GM18909 (cell line): Measurements from ENCODE around the gene MME.

Experiments used
- ATAC-seq: cut with Tn5 transposase; IDR thresholded peaks from one replicate; pipeline ENCODE4 v1.9.1; 2021; ENCODE audit warnings: mild to moderate bottlenecking; ENCODE audit not compliant: unreplicated experiment, poor library complexity

MME gene

GRCh38 chr3:155079746-155080487 lies at the start of gene MME:
Gene MME, plus strand, starts transcription at chr3:155080319. Its CDS starts 3,849 bp downstream, at chr3:155084168.
- no peak for ATAC-seq

GRCh38 chr3:155031186-155031585 lies 48.9 kb upstream of the MME start:
- no peak for ATAC-seq

DNA sequence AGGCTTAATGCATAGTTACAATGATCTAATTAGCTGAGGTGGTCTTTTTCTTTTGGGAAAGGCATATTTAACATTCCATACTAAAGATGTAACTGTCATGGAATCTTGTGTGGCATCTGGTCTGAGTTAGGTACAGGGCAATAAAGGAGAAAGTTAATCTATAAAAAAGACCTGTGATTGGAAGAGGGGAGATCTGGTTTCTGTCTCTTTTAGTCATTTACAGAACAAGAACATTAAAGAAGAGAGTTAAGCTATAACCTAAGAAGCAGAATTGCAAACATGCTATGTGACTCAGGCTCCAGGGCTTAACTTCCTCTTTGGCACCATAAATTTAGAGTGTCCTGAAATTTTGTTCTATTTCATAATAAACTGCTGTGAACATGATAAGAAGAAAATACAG lies 47.2 kb upstream of the MME start:
- no peak for ATAC-seq

- ATAC-seq = no peak
Observed at GRCh38 chr3:155034786-155035185, 45.3 kb upstream of the MME start.

DNA sequence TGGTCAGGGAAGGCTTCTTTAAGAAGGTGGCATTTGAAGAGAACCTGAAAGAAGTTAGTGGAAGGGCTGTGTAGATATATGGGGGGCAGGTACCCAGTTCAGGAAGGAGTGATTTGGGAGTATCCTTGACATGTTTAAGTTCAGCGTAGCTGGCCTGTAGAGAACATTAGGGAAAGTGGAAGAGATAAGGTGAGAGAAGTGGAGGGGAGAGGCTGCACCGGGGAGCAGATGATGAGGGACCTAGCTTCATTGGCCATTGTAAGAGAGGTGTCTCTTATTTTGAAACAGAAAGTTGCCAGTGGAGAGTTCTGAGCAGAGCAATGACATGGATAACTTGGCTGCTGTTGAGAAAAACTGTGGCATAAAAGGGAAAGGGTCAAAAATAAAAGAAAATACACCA lies 44.6 kb upstream of the MME start:
- no peak for ATAC-seq

GRCh38 chr3:155037508-155038202 lies 42.5 kb upstream of the MME start:
- ATAC-seq = no peak

GRCh38 chr3:155038203-155038554 lies 41.9 kb upstream of the MME start:
- ATAC-seq = no peak

- no peak for ATAC-seq
Observed at GRCh38 chr3:155046935-155047334, 33.2 kb upstream of the MME start.

GRCh38 chr3:155047672-155048071 lies 32.4 kb upstream of the MME start:
- ATAC-seq = no peak

- ATAC-seq = no peak
Observed at GRCh38 chr3:155049959-155050358, 30.2 kb upstream of the MME start.

DNA sequence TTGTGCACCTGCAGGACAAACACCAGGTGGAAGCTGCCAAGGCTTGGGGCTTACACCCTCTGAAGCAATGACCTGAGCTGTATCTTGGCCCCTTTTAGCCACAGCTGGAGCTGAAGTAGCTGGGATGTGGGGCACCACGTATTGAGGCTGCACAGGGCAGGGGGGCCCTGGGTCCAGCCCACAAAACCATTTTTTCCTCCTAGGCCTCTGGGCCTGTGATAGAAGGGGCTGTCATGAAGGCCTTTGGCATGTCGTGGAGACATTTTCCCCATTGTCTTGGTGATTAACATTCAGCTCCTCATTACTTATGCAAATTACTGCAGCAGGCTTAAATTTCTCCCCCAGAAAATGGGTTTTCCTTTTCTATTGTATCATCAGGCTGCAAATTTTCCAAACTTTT lies 27.6 kb upstream of the MME start:
- no peak for ATAC-seq

- ATAC-seq = no peak
Observed at GRCh38 chr3:155053756-155054155, 26.4 kb upstream of the MME start.

- ATAC-seq = no peak
Observed at GRCh38 chr3:155064920-155065319, 15.2 kb upstream of the MME start.

DNA sequence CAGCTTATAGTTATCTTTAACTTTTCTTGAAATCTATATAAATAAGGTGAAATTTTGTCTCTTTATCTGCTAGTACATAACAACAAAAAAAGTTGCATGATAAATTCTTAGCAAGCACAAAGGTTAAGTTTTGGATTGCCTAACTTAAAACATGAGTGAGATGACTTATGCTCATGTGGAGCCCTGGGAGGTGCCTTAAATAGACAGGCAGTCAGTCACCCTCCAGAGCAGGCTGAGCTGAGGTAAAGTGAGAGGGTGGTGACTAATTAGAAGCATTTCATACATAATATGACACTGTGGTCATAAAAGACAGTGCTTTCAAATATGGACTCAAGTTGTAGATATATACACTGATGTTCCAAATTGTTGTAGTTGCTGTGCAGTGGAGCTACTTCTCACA lies 14.6 kb upstream of the MME start:
- ATAC-seq = no peak

DNA sequence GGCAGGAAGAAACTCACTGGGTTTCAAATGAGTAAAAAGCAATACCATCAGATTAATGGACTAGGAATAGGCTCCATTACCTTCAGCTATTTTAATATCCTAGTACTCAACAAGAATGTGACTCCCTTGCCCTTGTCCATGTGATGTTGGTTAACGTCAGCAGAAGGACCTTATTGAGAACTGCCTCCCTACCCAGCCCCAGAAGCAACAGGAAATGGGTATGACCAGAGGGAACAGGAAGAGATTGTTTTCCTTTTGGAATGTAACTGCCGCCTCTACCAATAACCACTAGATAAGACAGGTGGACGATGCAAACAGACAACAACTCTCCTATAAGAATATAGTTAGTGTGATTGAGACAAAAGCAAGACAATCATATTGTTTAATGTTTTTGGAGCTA lies 10.4 kb upstream of the MME start:
- ATAC-seq = no peak

DNA sequence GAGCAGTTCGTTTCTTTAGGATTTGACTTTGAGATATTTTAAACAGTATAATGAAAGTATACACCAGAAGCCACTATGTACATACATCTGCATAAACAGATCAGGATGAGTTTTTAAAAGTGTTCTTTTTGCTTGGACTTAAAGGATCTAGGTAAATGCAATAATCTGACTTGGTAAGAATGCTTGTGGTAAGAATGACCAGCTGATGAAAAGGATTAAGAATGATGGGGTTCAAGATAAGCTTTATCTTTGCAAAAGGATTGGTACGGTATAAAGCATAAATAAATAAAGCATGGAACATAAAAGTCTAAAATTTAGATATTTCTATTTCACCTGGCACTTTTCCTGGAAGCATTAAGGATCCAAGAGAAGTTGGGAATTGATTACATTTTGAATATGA lies 9.8 kb upstream of the MME start:
- ATAC-seq = no peak

DNA sequence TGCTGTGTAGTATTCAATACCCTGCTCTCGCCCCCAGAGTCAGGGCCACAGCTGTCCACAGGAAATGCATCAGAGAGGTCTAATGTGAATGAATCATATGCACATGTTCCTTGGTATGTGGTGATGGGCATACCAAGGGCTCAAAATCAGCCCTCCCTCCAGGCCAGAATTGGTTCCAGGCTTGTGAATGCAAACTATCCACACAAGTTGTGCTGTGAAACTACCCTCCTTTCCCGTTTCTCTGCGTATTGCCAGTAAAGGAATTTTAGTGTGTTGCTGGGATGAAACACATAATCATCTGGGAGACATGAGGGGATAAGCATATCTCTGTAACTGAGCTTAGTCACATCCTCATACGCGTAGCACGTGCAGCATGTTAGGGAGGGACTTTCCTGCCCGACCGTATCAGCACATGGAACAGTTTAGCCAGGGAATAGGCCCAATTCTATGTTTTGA lies 9.2 kb upstream of the MME start:
- ATAC-seq = no peak

- no peak for ATAC-seq
Observed at GRCh38 chr3:155075200-155075599, 4.9 kb upstream of the MME start.

DNA sequence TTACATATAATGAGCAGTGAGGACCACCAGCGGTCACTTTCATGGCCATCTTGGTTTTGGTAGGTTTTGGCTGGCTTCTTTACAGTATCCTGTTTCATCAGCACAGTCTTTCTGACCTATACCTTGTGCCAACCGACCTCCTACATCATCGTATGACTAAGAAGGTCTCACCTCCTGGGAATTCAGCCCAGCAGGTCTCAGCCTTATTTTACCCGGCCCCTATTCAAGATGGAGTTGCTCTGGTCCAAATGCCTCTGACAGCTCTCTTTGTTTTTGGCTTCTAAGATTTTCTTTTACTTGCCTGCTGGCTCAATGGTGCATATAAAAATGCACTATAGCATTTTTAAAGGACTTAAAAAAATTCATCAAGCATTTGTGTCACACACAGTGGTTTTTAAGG lies 3.2 kb upstream of the MME start:
- no peak for ATAC-seq

DNA sequence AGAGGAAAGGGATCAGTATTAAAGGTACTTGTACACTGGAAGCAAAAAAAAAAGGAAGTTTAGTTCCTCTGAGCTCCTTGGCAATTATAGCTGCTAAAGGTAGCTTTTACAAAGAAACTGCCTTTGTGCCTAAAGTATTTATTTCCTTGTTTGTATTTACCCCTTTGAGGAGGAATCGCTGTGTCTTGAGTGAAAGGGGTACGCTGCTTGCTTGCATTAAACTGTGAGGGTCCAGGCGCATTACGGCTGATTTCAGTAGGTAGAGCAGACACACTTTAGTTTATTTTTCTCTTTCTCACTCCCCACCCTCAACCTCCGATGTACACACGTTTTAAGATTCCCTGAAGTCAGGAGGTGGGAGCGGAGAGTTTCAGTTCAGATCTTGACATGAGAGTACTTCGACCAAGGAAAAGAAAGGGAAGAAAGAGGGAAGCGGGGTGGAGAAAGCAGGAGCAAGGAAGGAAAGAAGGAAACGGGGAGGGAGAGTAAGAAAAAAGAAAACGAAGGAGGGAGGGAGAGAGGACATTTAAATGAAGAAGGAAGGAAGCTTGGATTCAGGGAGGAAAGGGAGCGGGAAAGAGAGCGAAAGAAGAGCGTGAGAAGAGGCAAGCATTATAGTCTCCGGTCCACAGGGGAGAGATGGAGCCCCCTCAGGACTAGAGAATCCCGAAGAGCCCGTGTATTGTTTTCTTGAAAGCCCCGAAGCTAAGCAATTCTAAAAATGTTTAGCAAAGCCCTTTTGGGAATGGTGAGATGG lies 1.2 kb upstream of the MME start:
- no peak for ATAC-seq

DNA sequence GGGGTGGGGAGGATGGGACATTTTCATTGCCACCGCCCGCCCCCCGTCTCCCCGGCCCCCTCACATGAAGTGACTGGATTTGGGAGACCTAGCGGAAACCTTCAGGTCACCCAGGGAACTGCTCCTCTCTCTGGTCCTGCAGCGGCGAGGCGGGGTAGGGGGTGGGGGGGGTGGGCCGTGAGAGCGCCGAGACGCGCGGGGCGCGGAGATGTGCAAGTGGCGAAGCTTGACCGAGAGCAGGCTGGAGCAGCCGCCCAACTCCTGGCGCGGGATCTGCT lies 712 bp upstream of the MME start:
- ATAC-seq = no peak

GRCh38 chr3:155080692-155081091 lies 573 bp downstream of the MME start:
- no peak for ATAC-seq
